HUES48 (cell line): ENCODE data around the gene S100A1.

Experiments
- H3K27ac ChIP-seq: one replicate; pipeline ENCODE4 v1.7.0; 2013; ENCODE audit warnings: low read depth, low read length, inconsistent platforms
- H3K27me3 ChIP-seq: 2 replicates; pipeline ENCODE4 v1.6.1; 2013; ENCODE audit warnings: mild to moderate bottlenecking, low read length; ENCODE audit not compliant: control insufficient read depth, insufficient read depth
- H3K36me3 ChIP-seq: 2 replicates; pipeline ENCODE4 v1.6.1; 2013; ENCODE audit warnings: low read length; ENCODE audit not compliant: control insufficient read depth, insufficient read depth
- H3K4me1 ChIP-seq: 2 replicates; pipeline ENCODE4 v1.6.1; 2013; ENCODE audit warnings: mild to moderate bottlenecking, low read length; ENCODE audit not compliant: control insufficient read depth, insufficient read depth
- H3K4me3 ChIP-seq: 2 replicates; pipeline ENCODE4 v1.5.1; 2013; ENCODE audit warnings: mild to moderate bottlenecking, low read depth, low read length
- H3K9ac ChIP-seq: 2 replicates; pipeline ENCODE4 v1.6.1; 2013; ENCODE audit warnings: mild to moderate bottlenecking, low read depth, low read length, moderate library complexity
- H3K9me3 ChIP-seq: 2 replicates; pipeline ENCODE4 v1.6.1; 2013; ENCODE audit warnings: low read length; ENCODE audit not compliant: control insufficient read depth, insufficient read depth

The S100A1 gene

DNA sequence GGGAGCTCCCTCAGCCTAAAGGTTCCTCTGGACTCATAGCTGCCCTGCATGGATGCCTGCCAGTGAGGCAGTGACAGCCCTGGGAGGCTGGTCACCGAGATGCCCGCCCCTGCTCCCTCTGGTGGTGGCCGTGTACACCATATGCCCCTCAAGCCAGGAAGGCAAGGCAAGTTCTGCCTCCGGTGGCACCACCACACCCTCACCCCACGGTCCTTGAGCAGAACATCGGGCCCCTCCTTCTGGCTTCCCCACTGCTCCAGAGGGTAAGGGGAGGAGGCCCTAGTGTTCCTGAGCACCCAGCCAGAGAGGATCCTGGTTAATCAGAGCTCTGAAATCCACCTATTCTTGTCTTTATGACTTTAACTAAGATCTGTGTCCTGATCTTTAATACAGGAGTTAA is 10.6 kb upstream of the S100A1 start:
- H3K4me1 ChIP-seq: peaks cover 9% of the 10 kb centered on the region

DNA sequence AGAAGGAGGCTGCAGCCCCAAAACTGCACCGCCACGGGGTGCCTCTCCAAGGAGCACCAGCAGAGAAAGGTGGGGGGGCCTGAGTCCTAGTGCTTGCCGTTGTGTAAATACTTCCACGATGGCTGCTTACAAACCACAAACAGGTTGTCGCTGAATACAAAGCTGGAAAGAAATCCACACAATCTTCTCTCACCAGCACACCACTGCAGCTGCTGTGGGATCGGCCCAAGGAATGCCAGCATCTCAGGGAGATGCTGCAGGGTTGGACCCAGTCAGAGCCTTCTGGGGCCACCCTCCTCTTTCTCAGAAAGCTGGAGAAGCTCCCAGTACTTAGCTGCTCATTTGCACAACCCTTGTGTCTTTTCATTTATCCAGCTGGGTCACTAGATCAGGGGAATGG is 9.1 kb upstream of the S100A1 start:
- H3K27ac ChIP-seq: no peak overlapping the region

More for the DNA sequence above, 10.6 kb upstream of the S100A1 start:
- Histone ChIP-seq H3K9ac (no peak overlapping the region), H3K36me3 (0 out of 2 replicates have a peak, but pooled peaks cover 3% of the 10 kb centered on the region), H3K27ac (no peak overlapping the region), H3K9me3 (no peaks in the 10 kb centered on the region), H3K27me3 (no peaks in the 10 kb centered on the region), H3K4me3 (no peak overlapping the region)

DNA sequence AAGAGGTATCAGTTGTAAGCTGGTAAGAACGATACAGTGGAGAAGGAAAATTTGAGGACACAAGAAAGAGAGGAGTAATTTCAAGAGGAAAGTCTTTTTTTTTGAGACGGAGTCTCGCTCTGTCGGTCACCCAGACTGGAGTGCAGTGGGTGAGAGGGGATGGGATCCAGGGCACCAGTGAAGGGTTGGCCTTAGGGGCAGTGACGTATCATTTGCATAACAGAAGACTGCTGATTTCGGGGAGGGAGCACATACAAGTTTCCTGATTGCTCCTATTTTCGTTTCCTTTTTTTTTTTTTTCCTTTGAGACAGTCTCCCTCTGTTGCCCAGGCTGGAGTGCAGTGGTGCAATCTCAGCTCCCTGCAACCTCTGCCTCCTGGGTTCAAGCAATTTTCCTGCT is 5.1 kb upstream of the S100A1 start:
- peaks cover 8% of the 10 kb centered on the region; the same call in 1 of the 2 replicates for H3K36me3 ChIP-seq
- no peaks in the 10 kb centered on the region for H3K9me3 ChIP-seq
- H3K27me3 ChIP-seq: no peaks in the 10 kb centered on the region
- H3K27ac ChIP-seq: no peak overlapping the region
- no peak overlapping the region for H3K9ac ChIP-seq
- H3K4me1 ChIP-seq: peaks cover 21% of the 10 kb centered on the region
- no peak overlapping the region for H3K4me3 ChIP-seq

More for the DNA sequence above, 9.1 kb upstream of the S100A1 start:
- peaks cover 11% of the 10 kb centered on the region; the same call in 1 of the 2 replicates for H3K4me1 ChIP-seq
- no peaks in the 10 kb centered on the region for H3K9me3 ChIP-seq
- peaks cover 8% of the 10 kb centered on the region; the same call in 1 of the 2 replicates for H3K36me3 ChIP-seq
- no peak overlapping the region for H3K9ac ChIP-seq
- no peaks in the 10 kb centered on the region for H3K27me3 ChIP-seq
- no peak overlapping the region for H3K4me3 ChIP-seq

DNA sequence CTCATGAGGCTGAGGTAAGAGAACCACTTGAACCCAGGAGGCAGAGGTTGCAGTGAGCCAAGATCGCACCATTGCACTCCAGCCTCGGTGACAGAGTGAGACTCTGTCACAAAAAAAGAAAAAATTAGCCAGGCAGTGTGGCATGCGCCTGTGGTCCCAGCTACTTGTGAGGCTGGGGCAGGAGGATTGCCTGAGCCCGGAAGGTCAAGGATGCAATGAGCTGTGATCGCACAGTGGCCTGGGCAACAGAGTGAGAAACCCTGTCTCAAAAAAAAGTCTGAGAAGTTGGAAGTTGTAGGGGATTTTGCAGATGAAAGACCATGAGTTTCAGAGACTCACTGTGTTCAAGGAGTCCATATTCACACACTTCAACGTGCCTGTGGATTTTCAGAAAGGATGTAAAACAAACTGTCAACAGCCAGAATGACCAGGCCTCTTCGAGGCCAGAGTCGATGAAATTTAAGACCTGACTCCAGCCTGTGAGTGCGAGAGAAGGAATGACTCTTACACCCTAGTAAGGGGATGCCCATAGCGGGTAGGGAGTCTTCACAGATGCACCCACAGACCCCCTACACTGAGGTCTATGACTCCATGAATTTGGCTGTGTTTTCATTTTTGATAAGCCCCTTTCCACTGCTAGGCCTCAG is 3.1 kb upstream of the S100A1 start:
- Histone ChIP-seq H3K9ac (no peak overlapping the region), H3K27ac (no peak overlapping the region), H3K4me3 (no peak overlapping the region), H3K4me1 (peaks cover 23% of the 10 kb centered on the region), H3K36me3 (peaks cover 8% of the 10 kb centered on the region; the same call in 1 of the 2 replicates), H3K27me3 (no peaks in the 10 kb centered on the region), H3K9me3 (no peaks in the 10 kb centered on the region)

DNA sequence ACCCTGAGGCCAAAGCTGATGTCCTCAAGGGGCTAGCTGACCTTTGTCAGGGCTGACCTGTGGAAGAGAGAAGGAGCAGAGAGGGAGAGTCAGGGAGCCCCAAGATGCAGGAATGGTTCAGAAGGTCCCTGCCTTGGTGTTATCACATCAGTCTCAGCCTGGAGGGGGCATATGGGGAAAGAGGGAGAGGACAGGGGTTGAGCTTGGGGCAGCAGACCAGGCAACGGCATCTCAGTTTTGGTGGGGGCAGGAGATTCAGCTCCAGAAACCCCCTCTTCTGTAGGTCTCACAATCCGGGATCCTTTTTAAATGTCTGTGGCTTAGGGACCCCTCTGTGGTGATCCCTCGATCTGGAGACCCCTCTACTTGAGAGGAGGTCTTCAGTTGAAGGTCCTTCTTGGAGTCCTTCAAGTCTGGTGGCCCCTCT is 1.7 kb upstream of the S100A1 start:
- H3K4me3 ChIP-seq: peak overlapping the region; percentile 73
- 0 out of 2 replicates have a peak overlapping the region, but pooled peaks have one; percentile 58 for H3K9ac ChIP-seq
- no peaks in the 10 kb centered on the region for H3K27me3 ChIP-seq
- H3K36me3 ChIP-seq: peaks cover 8% of the 10 kb centered on the region; the same call in 1 of the 2 replicates
- H3K27ac ChIP-seq: peak overlapping the region; percentile 84
- peaks cover 23% of the 10 kb centered on the region for H3K4me1 ChIP-seq
- no peaks in the 10 kb centered on the region for H3K9me3 ChIP-seq

DNA sequence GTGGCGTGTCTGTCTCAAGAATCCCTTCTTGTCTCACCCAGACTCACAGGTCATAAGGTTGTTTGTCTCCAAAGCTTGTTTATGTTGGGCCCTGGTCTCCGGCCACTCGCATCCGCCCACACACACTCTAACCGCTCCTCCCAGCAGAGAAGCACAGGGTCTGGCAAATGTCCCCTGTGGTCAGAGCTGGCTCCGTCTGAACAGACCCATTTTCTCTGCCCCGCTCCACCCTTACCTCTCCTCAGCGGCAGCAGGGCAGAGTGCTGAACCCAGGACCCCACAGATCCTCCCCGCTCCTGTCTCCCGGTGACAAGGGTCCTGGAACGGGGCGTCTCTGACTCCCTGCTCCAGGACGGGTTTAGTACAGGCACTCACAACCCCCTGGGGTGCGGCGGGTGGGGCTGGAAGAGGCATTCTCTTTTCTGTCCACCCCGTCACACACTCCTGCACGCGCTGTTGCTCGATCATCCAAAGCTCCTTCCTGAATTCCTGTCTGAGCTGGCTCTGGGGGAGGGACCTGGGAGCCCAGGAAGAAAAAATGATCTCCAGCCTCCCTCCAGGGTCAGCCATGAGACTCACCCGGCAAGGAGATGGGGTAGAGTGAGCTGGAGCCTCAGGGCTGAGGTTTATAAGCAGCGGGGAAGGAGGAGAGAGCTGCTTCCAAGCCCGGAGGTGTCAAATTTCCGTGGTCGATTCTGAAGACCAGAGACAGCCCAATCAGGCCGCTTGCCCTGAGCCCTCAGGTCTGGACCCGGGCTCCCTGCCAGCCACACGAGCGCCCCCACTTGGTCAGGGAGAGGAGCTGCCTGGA is 1.1 kb upstream of the S100A1 start, which contains the start of gene S100A13:
Gene S100A13, minus strand, starts transcription at position 602 of the 811 bp plus-strand sequence. CDS start 1,033 bp downstream, outside the sequence.
- Histone ChIP-seq H3K4me1 (peaks cover 23% of the 10 kb centered on the region), H3K4me3 (peak within 1 kb of the TSS; percentile 73), H3K9ac (peak within 1 kb of the TSS; percentile 58), H3K27ac (peak within 1 kb of the TSS; percentile 84), H3K36me3 (peaks cover 8% of the 10 kb centered on the region; the same call in 1 of the 2 replicates), H3K9me3 (no peaks in the 10 kb centered on the region), H3K27me3 (no peaks in the 10 kb centered on the region)

DNA sequence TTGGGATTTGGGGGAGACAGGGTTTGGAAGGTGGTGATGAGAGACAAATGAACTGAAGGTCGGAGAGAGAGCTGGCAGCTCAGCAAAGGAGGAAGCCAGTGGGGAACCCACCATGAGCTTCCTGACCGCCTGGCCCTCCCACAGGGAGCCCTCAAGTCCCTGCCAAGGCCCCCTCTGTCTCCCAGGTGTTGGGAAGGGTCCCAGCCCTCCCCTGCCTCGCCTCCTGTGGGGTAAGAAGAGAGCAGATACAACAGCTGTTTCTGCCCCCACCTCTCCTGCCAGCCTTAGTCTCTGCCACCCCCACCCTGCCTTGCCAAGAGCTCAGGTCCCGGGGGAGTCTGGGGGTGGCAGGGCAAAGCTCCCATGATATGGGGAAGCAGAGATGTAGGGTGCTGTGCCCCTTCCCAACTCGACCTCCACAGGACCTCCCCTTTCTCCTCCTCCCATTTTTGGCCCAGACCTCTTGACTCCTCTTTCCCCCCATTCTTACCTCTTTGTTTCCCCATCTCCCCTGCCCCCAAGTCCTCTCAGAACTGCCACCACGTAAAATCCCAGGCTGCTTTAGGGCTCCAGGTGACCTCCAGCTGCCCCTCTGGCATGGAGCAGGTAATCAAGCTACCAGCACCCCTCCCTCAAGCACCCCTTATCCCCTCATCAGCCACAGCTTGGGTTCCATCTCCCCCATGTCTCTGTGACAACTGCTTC is 556 bp downstream of the S100A1 start:
- H3K9ac ChIP-seq: no peak overlapping the region
- no peaks in the 10 kb centered on the region for H3K9me3 ChIP-seq
- H3K27ac ChIP-seq: no peak overlapping the region
- no peak overlapping the region for H3K4me3 ChIP-seq
- peaks cover 4% of the 10 kb centered on the region; the same call in 1 of the 2 replicates for H3K36me3 ChIP-seq
- H3K4me1 ChIP-seq: peaks cover 22% of the 10 kb centered on the region
- no peaks in the 10 kb centered on the region for H3K27me3 ChIP-seq

DNA sequence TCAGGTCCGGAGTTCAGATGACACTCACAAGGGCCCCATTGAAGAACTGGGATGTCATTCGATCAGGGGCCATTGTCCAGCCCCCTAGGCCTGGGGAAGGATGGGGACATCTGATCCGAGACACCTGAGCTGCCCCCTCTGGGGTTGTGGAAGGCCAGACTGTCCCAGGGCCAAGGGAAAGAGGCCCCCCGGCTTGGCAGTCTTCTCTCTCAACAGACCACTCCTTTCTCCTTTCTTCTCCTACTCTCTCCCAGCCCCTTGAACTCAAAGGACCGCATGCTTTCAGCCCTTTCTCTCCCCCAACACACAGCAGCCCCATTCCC is 1.1 kb downstream of the S100A1 start:
- H3K27ac ChIP-seq: no peak overlapping the region
- no peaks in the 10 kb centered on the region for H3K36me3 ChIP-seq
- no peak overlapping the region for H3K9ac ChIP-seq
- H3K27me3 ChIP-seq: no peaks in the 10 kb centered on the region
- peaks cover 20% of the 10 kb centered on the region for H3K4me1 ChIP-seq
- H3K9me3 ChIP-seq: no peaks in the 10 kb centered on the region
- no peak overlapping the region for H3K4me3 ChIP-seq

DNA sequence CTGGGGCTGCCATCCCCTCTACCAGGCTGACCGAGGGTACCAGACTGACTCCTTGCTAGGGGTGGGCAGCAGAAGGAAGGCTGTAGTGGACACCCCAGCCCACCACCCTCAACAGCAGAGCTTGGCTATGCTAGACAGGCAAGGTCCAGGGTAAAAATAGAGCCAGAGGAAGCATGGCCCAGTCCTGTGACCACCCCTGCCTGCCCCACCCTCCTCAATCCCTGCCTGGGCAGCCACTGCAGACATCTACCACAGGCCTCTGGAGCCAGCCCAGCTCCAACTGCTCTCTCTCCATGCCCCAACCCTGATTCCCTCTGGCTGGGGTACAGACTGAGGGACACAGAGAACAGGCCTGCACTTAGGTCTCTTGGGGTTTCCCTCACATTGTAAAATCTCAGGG is 1.7 kb downstream of the S100A1 start:
- Histone ChIP-seq H3K9ac (no peak overlapping the region), H3K4me1 (peaks cover 20% of the 10 kb centered on the region), H3K27ac (no peak overlapping the region)

DNA sequence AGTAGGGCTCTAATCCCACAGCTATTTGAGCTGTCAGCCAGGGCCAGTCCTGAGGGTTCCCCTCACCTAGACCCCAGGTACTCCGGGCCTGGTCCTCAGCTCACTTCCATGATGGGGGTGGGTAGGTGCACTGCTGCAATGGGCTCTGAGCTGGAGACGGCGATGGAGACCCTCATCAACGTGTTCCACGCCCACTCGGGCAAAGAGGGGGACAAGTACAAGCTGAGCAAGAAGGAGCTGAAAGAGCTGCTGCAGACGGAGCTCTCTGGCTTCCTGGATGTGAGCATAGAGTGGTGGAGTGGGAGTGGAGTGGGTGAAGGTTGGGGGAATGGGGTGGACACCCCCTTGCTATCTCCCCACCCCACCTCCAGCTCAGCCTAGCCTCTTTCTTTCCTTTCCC is 2.1 kb downstream of the S100A1 start:
- H3K27me3 ChIP-seq: no peaks in the 10 kb centered on the region
- H3K4me3 ChIP-seq: no peak overlapping the region
- peaks cover 20% of the 10 kb centered on the region for H3K4me1 ChIP-seq
- no peaks in the 10 kb centered on the region for H3K9me3 ChIP-seq
- no peak overlapping the region for H3K9ac ChIP-seq
- H3K36me3 ChIP-seq: peaks cover 1% of the 10 kb centered on the region; the same call in 1 of the 2 replicates
- H3K27ac ChIP-seq: no peak overlapping the region

More for the DNA sequence above, 1.7 kb downstream of the S100A1 start:
- Histone ChIP-seq H3K36me3 (no peaks in the 10 kb centered on the region), H3K9me3 (no peaks in the 10 kb centered on the region), H3K4me3 (no peak overlapping the region), H3K27me3 (no peaks in the 10 kb centered on the region)
